NT2/D1 (cell line): Measurements from ENCODE around the gene ITGA1.

Experiments used
- DNase-seq: peaks from one replicate; pipeline ENCODE4 v3.0.0-alpha.2; 2011; ENCODE audit warnings: low read depth, low spot score
- H3K27me3 ChIP-seq: 2 replicates; pipeline ENCODE4 v1.6.0; 2011; ENCODE audit warnings: mild to moderate bottlenecking; ENCODE audit not compliant: insufficient read length, insufficient read depth
- H3K36me3 ChIP-seq: 2 replicates; pipeline ENCODE4 v1.6.1; 2011; ENCODE audit warnings: mild to moderate bottlenecking, low read length, mixed read lengths; ENCODE audit not compliant: insufficient read depth, insufficient read length
- H3K4me1 ChIP-seq: 2 replicates; pipeline ENCODE4 v1.5.1; 2011; ENCODE audit not compliant: insufficient read depth, insufficient read length
- H3K4me3 ChIP-seq: 2 replicates; pipeline ENCODE4 v1.5.1; 2011; ENCODE audit warnings: low read depth; ENCODE audit not compliant: insufficient read length
- H3K9ac ChIP-seq: 2 replicates; pipeline ENCODE4 v1.6.0; 2011; ENCODE audit warnings: low read depth; ENCODE audit not compliant: insufficient read length
- H3K9me3 ChIP-seq: 2 replicates; pipeline ENCODE4 v1.5.1; 2011; ENCODE audit warnings: mild to moderate bottlenecking, low read length; ENCODE audit not compliant: insufficient read depth
- SUZ12 ChIP-seq: IDR thresholded peaks from 2 replicates; pipeline ENCODE4 v1.6.1; 2011; ENCODE audit not compliant: insufficient read length, insufficient read depth; ENCODE audit errors: extremely low read depth
- YY1 ChIP-seq: IDR thresholded peaks from 2 replicates; pipeline ENCODE4 v1.6.1; 2011; ENCODE audit not compliant: insufficient read length, insufficient read depth
- ZNF274 ChIP-seq: IDR thresholded peaks from 2 replicates; pipeline ENCODE4 v1.6.1; 2011; ENCODE audit warnings: mild to moderate bottlenecking, low read depth, low read length

ITGA1 gene

GRCh38 chr5:52989781-52990527, 202.2 kb downstream of the ITGA1 start:
- peak overlapping the region; percentile 70 for H3K9ac ChIP-seq
- H3K4me1 ChIP-seq, result no peaks in the 10 kb centered on the region
- peaks cover 42% of the 10 kb centered on the region for H3K27me3 ChIP-seq
- DNase-seq, result no peak
- TF ChIP-seq YY1, result no peak
- no peak for TF ChIP-seq SUZ12
- TF ChIP-seq ZNF274, result no peak
- H3K9me3 ChIP-seq, result no peaks in the 10 kb centered on the region
- no peaks in the 10 kb centered on the region for H3K36me3 ChIP-seq
- peak overlapping the region; percentile 66 for H3K4me3 ChIP-seq

DNA sequence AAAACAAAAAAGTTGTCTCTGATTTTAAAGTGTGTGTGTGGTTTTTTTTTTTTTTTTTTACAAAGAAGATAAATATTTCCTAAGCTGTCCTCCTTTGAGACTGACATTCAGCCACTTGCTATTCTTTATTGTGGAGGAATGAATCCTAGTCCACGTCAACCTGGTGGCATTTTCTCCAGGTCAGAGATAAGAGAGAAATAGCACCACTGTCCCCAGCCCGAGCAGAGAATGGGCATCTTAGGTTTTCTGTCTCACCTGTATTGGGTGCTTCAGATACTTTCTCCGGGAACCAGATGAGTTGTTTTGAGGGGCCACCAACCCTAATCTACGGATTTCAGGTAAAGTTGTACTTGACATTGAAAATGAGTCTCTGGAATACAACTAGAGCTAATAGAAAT, 202.8 kb downstream of the ITGA1 start:
- peak overlapping the region; percentile 66 for H3K4me3 ChIP-seq
- no peak for TF ChIP-seq SUZ12
- no peak for TF ChIP-seq YY1
- no peak for TF ChIP-seq ZNF274
- H3K9ac ChIP-seq, result no peak overlapping the region
- no peaks in the 10 kb centered on the region for H3K9me3 ChIP-seq
- no peaks in the 10 kb centered on the region for H3K4me1 ChIP-seq
- H3K27me3 ChIP-seq, result peaks cover 42% of the 10 kb centered on the region
- no peak for DNase-seq
- no peaks in the 10 kb centered on the region for H3K36me3 ChIP-seq

DNA sequence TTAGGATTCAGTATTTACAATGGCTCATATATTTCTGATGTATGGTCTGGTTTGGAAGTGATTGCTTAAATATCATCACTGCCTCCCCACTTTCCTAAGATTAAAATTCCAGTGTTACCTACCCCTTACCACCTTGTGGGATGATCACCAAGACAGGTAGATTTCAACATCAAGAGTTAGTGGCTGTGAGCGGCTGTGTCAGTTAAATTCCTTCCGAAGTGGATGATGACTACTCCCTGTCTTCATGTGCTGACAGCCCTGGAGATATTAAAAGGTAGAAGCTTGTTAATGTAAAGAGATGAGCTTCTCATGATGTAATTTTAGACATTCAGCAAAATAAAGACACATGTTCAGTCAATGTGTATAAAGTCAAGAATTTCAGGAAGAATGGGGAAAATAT, 205.7 kb downstream of the ITGA1 start:
- no peak overlapping the region for H3K9ac ChIP-seq
- no peaks in the 10 kb centered on the region for H3K9me3 ChIP-seq
- TF ChIP-seq ZNF274 (no peak), SUZ12 (no peak), YY1 (no peak)
- no peak for DNase-seq
- H3K4me1 ChIP-seq, result no peaks in the 10 kb centered on the region
- peaks cover 29% of the 10 kb centered on the region for H3K27me3 ChIP-seq
- H3K36me3 ChIP-seq, result no peaks in the 10 kb centered on the region
- H3K4me3 ChIP-seq, result no peak overlapping the region

GRCh38 chr5:52994266-52994665, 206.6 kb downstream of the ITGA1 start:
- Histone ChIP-seq H3K9me3 (no peaks in the 10 kb centered on the region), H3K36me3 (no peaks in the 10 kb centered on the region), H3K27me3 (peaks cover 22% of the 10 kb centered on the region), H3K9ac (no peak overlapping the region), H3K4me1 (no peaks in the 10 kb centered on the region), H3K4me3 (no peak overlapping the region)
- TF ChIP-seq ZNF274 (no peak), YY1 (no peak), SUZ12 (no peak)
- DNase-seq, result no peak

GRCh38 chr5:52995095-52995494, 207.4 kb downstream of the ITGA1 start:
- no peaks in the 10 kb centered on the region for H3K36me3 ChIP-seq
- no peaks in the 10 kb centered on the region for H3K9me3 ChIP-seq
- H3K9ac ChIP-seq, result no peak overlapping the region
- H3K4me3 ChIP-seq, result no peak overlapping the region
- H3K27me3 ChIP-seq, result peaks cover 13% of the 10 kb centered on the region
- H3K4me1 ChIP-seq, result no peaks in the 10 kb centered on the region
- no peak for DNase-seq
- TF ChIP-seq SUZ12 (no peak), ZNF274 (no peak), YY1 (no peak)

DNA sequence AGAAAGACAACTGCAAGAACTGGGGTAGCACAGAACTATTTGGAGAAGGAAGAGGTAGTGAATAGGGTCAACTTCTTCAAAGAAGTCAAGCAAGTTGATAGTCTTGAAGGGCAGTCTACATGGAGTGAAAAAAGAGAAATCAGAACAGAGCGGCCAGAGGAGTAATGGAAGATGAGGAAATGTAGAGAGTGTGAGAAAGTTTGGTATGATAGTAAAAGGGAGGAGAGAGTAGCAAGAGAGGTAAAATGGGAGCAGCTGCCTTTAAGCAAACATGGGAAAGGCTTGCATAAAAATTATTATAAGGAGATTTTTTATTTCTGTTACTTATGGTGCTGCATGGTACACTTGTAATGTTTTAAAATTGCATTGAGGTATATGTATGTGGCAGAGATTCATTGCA, 208.2 kb downstream of the ITGA1 start:
- peaks cover 5% of the 10 kb centered on the region for H3K27me3 ChIP-seq

GRCh38 chr5:52996979-52997378, 209.3 kb downstream of the ITGA1 start:
- H3K9ac ChIP-seq, result no peak overlapping the region
- no peak overlapping the region for H3K4me3 ChIP-seq
- no peaks in the 10 kb centered on the region for H3K36me3 ChIP-seq
- H3K27me3 ChIP-seq, result no peaks in the 10 kb centered on the region
- TF ChIP-seq ZNF274 (no peak), YY1 (no peak), SUZ12 (no peak)
- no peak for DNase-seq
- H3K4me1 ChIP-seq, result no peaks in the 10 kb centered on the region
- H3K9me3 ChIP-seq, result no peaks in the 10 kb centered on the region

More for the DNA sequence above, 208.2 kb downstream of the ITGA1 start:
- no peak for TF ChIP-seq ZNF274
- no peak for TF ChIP-seq SUZ12
- TF ChIP-seq YY1, result no peak
- Histone ChIP-seq H3K36me3 (no peaks in the 10 kb centered on the region), H3K9ac (no peak overlapping the region), H3K4me3 (no peak overlapping the region), H3K4me1 (no peaks in the 10 kb centered on the region), H3K9me3 (no peaks in the 10 kb centered on the region)
- DNase-seq, result no peak
